GM12878 (cell line): ENCODE results near the gene LASP1. TPM values are rescaled to one million over a fixed set of nuclear protein-coding genes. Genes with fewer than 3 reads are reported as not detected.

Source experiments
- ATAC-seq: fragments of 200-7000 bp; cut with Tn5 transposase; 3 replicates; pipeline ENCODE4 v1.9.1; 2020; ENCODE audit warnings: mild to moderate bottlenecking, moderate library complexity
- BruUV-seq: library from RNA; stranded (reverse); fragments of 400-500 nt; replicated peaks from 2 replicates; lab custom pipeline; 2021; lab: Mats Ljungman, UMichigan
- CTCF ChIA-PET: fragments of 300-600 bp; sonication (Branson Sonifier 250); formaldehyde crosslinking; extraction: SDS; loops from one replicate; lab custom pipeline; 2021; ENCODE audit warnings: inconsistent platforms; lab: Yijun Ruan, JAX
- POLR2A ChIA-PET: fragments of 350-600 bp; formaldehyde crosslinking; extraction: SDS; loops from one replicate; lab custom pipeline; 2021; ENCODE audit warnings: inconsistent platforms; lab: Charles Lee
- RAD21 ChIA-PET: fragments of 300-600 bp; sonication (Branson Sonifier 250); formaldehyde crosslinking; loops from one replicate; lab custom pipeline; 2023; ENCODE audit warnings: antibody characterized with exemption; ENCODE audit not compliant: unreplicated experiment; lab: Charles Lee
- SMC1A ChIA-PET: fragments of 300-600 bp; sonication (Branson Sonifier 250); formaldehyde crosslinking; loops from one replicate; lab custom pipeline; 2023; ENCODE audit not compliant: unreplicated experiment, uncharacterized antibody; lab: Charles Lee
- DNase-seq: peaks from one replicate; pipeline ENCODE4 v3.0.0-alpha.2; 2011; ENCODE audit warnings: low read depth, low spot score
- FAIRE-seq: peaks from 3 replicates; lab custom pipeline; 2011; peaks lifted over from hg19 to GRCh38; lab: Jason Lieb, UNC
- H2AFZ ChIP-seq: 2 replicates; pipeline ENCODE4 v1.6.0; 2011; ENCODE audit warnings: low read depth, low read length, control low read depth; ENCODE audit not compliant: control insufficient read depth
- H3K27ac ChIP-seq: 2 replicates; pipeline ENCODE4 v1.5.1; 2011; ENCODE audit warnings: control low read depth; ENCODE audit not compliant: control insufficient read depth, insufficient read depth
- H3K27me3 ChIP-seq, 2 experiments: replicated peaks in 1 of 2; 2 replicates each; pipeline versions ENCODE4 v1.6.0 to v1.6.1; 2011; ENCODE audit warnings: low read length in 1 of 2; ENCODE audit not compliant: control insufficient read depth in 2 of 2, insufficient read depth in 2 of 2
- H3K36me3 ChIP-seq, 2 experiments: 2 replicates each; pipeline ENCODE4 v1.5.1; 2011; ENCODE audit warnings: low read length in 1 of 2; ENCODE audit not compliant: control insufficient read depth in 2 of 2, insufficient read depth in 2 of 2
- H3K4me1 ChIP-seq: 2 replicates; pipeline ENCODE4 v1.6.1; 2011; ENCODE audit warnings: mild to moderate bottlenecking, low read length, moderate library complexity, mixed read lengths; ENCODE audit not compliant: control insufficient read depth, insufficient read depth
- H3K4me2 ChIP-seq: 2 replicates; pipeline ENCODE4 v1.6.0; 2011; ENCODE audit warnings: control low read depth; ENCODE audit not compliant: control insufficient read depth, insufficient read depth
- H3K4me3 ChIP-seq: fragments of 200-600 bp; sonication (generic); 2 replicates; pipeline ENCODE4 v1.5.1; 2016
- H3K79me2 ChIP-seq: 2 replicates; pipeline ENCODE4 v1.6.0; 2011; ENCODE audit warnings: low read length; ENCODE audit not compliant: control insufficient read depth, insufficient read depth
- H3K9ac ChIP-seq: 2 replicates; pipeline ENCODE4 v1.8.0; 2011; ENCODE audit warnings: low read length, control low read depth, mixed read lengths; ENCODE audit not compliant: control insufficient read depth, insufficient read depth
- H3K9me3 ChIP-seq: replicated peaks from 3 replicates; pipeline ENCODE4 v1.5.1; 2011; ENCODE audit warnings: mild to moderate bottlenecking, low read length; ENCODE audit not compliant: control insufficient read depth, insufficient read depth
- H4K20me1 ChIP-seq: 2 replicates; pipeline ENCODE4 v1.6.0; 2011; ENCODE audit not compliant: control insufficient read depth, insufficient read depth
- CBFB ChIP-seq: IDR thresholded peaks from 2 replicates; pipeline ENCODE4 v1.6.1; 2016; ENCODE audit warnings: antibody characterized with exemption, low read depth
- HDAC2 ChIP-seq: fragments of 200-600 bp; sonication (generic); IDR thresholded peaks from 2 replicates; pipeline ENCODE4 v1.6.1; 2017
- RAD21 ChIP-seq: IDR thresholded peaks from 2 replicates; pipeline ENCODE4 v1.6.1; 2011; ENCODE audit warnings: mild to moderate bottlenecking, low read depth, low read length, moderate library complexity; ENCODE audit not compliant: insufficient read depth
- SMARCA5 ChIP-seq: fragments of 450-650 bp; IDR thresholded peaks from 2 replicates; pipeline ENCODE4 v1.6.1; 2017; ENCODE audit warnings: mild to moderate bottlenecking
- SREBF2 ChIP-seq: IDR thresholded peaks from 2 replicates; pipeline ENCODE4 v1.6.1; 2012; ENCODE audit warnings: mild to moderate bottlenecking, low read length
- YY1 ChIP-seq: IDR thresholded peaks from 2 replicates; pipeline ENCODE4 v1.6.1; 2011; ENCODE audit warnings: low read depth, mild to moderate bottlenecking, low read length
- ZBTB11 ChIP-seq: fragments of 450-650 bp; formaldehyde crosslinking; IDR thresholded peaks from 2 replicates; pipeline ENCODE4 v1.5.0; 2022; ENCODE audit warnings: mild to moderate bottlenecking, missing genetic modification characterization
- ZBTB4 ChIP-seq: fragments of 450-650 bp; formaldehyde crosslinking; IDR thresholded peaks from 2 replicates; pipeline ENCODE4 v1.4.0; 2022; ENCODE audit warnings: mild to moderate bottlenecking, moderate library complexity
- ZNF274 ChIP-seq: IDR thresholded peaks from one replicate; pipeline ENCODE4 v1.8.0; 2011; ENCODE audit not compliant: insufficient read length, insufficient read depth
- WGBS: methylation state at CpG from one replicate; pipeline ENCODE4 v1.1.6; 2016; ENCODE audit warnings: low lambda C conversion rate; ENCODE audit not compliant: insufficient replicate concordance, insufficient coverage; ENCODE audit errors: missing lambda C conversion rate; 5-methylcytosine and 5-hydroxymethylcytosine counted together
- in situ Hi-C: fragments of 300-500 bp; cut with MboI; formaldehyde crosslinking; loops from 9 replicates; pipeline ENCODE4 v1.14.3; 2018; ENCODE audit warnings: mixed read lengths
- intact Hi-C: fragments of 100-400 bp; cut with micrococcal nuclease; formaldehyde crosslinking; loops from one replicate; pipeline ENCODE4 v1.14.2; 2022; ENCODE audit not compliant: unreplicated experiment
- polyA plus RNA-seq, 11 experiments: library from polyadenylated mRNA; depleted of rRNA in 4 of 11; unstranded in 6 of 11; stranded (reverse) in 5 of 11; fragments of >200 nt; fragmentation: Nextera tagmentation in 4 of 11; fragmentation: Illumina TruSeq in 1 of 11; extraction: Ambion mirVana in 4 of 11; extraction: Trizol in 1 of 11; gene quantifications; 1 replicate in 1 of 11; 2 replicates in 10 of 11; pipeline versions ENCODE4 v1.2.1 to v1.2.3, GENCODE V29; 2011 to 2016; ENCODE audit warnings: inconsistent platforms in 2 of 11, missing spikeins in 2 of 11, low read depth in 1 of 11
- total RNA-seq, 4 experiments: library from RNA; depleted of rRNA in 3 of 4; stranded (reverse); fragments of >200 nt in 3 of 4; fragmentation: Illumina TruSeq in 1 of 4; extraction: Trizol in 1 of 4; gene quantifications; 2 replicates each; pipeline versions ENCODE4 v1.2.1 to v1.2.3, GENCODE V29; 2013 to 2021
- TF ChIP-seq, protein P1 (sequence below): fragments of 450-650 bp; IDR thresholded peaks from 2 replicates; pipeline ENCODE4 v1.6.1; 2017; ENCODE audit warnings: mild to moderate bottlenecking, moderate library complexity
- TF ChIP-seq, protein P2 (sequence below): IDR thresholded peaks from 2 replicates; pipeline ENCODE4 v1.6.1; 2011; ENCODE audit warnings: borderline replicate concordance, low read depth, mild to moderate bottlenecking, moderate library complexity, low read length; ENCODE audit not compliant: insufficient read depth, poor library complexity, severe bottlenecking

Gene LASP1
- total and polyA plus RNA-seq, 10 of the 15 experiments (the other 5 are each of a cell fraction or from before 2014, with no cell fraction given), result 21.0 to 114 (median 59.3) TPM

DNA sequence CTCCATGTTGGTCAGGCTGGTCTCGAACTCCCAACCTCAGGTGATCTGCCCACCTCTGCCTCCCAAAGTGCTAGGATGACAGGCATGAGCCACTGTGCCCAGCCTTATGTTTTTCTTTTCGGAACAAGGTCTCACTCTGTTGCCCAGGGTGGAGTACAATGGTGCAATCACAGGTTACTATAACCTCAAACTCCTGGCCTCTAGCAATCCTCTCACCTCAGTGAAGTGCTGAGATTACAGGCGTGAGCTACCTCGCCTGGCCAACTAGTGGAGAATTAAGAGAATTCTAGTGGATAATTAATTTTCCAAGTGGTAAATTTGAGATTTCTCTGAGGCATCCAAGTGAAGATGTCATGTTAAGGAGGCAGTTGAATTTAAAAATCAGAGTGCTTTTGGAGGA, 100.3 kb downstream of the LASP1 start:
- Histone ChIP-seq H3K4me1 (no peaks in the 10 kb centered on the region), H3K27me3 (no peaks in the 10 kb centered on the region; a peak in 1 of 4 replicates), H3K4me2 (no peak overlapping the region), H3K79me2 (no peaks in the 10 kb centered on the region), H4K20me1 (no peaks in the 10 kb centered on the region), H3K36me3 (no peaks in the 10 kb centered on the region), H2AFZ (no peak overlapping the region), H3K9me3 (no peaks in the 10 kb centered on the region), H3K27ac (no peak overlapping the region), H3K9ac (no peak overlapping the region), H3K4me3 (no peak overlapping the region)
- SMC1A ChIA-PET, result no interaction called here
- FAIRE-seq, result no peak
- POLR2A ChIA-PET, result no interaction called here
- CTCF ChIA-PET, result no interaction called here
- intact Hi-C loops, result no loop called here
- in situ Hi-C loops, result no loop called here
- RAD21 ChIA-PET, result interaction anchor here (0.6 kb wide), 1 partner anchor 183 kb away, joined by 3 read pairs; no protein-coding TSS in a partner anchor
- WGBS, result 36% methylated on average over 4 of the region's 4 CpGs
- BruUV-seq, result no TSS peak
- DNase-seq, result no peak
- ATAC-seq, result no peak
- TF ChIP-seq, protein P1, sequence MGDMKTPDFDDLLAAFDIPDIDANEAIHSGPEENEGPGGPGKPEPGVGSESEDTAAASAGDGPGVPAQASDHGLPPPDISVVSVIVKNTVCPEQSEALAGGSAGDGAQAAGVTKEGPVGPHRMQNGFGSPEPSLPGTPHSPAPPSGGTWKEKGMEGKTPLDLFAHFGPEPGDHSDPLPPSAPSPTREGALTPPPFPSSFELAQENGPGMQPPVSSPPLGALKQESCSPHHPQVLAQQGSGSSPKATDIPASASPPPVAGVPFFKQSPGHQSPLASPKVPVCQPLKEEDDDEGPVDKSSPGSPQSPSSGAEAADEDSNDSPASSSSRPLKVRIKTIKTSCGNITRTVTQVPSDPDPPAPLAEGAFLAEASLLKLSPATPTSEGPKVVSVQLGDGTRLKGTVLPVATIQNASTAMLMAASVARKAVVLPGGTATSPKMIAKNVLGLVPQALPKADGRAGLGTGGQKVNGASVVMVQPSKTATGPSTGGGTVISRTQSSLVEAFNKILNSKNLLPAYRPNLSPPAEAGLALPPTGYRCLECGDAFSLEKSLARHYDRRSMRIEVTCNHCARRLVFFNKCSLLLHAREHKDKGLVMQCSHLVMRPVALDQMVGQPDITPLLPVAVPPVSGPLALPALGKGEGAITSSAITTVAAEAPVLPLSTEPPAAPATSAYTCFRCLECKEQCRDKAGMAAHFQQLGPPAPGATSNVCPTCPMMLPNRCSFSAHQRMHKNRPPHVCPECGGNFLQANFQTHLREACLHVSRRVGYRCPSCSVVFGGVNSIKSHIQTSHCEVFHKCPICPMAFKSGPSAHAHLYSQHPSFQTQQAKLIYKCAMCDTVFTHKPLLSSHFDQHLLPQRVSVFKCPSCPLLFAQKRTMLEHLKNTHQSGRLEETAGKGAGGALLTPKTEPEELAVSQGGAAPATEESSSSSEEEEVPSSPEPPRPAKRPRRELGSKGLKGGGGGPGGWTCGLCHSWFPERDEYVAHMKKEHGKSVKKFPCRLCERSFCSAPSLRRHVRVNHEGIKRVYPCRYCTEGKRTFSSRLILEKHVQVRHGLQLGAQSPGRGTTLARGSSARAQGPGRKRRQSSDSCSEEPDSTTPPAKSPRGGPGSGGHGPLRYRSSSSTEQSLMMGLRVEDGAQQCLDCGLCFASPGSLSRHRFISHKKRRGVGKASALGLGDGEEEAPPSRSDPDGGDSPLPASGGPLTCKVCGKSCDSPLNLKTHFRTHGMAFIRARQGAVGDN, result no peak
- TF ChIP-seq, protein P2, sequence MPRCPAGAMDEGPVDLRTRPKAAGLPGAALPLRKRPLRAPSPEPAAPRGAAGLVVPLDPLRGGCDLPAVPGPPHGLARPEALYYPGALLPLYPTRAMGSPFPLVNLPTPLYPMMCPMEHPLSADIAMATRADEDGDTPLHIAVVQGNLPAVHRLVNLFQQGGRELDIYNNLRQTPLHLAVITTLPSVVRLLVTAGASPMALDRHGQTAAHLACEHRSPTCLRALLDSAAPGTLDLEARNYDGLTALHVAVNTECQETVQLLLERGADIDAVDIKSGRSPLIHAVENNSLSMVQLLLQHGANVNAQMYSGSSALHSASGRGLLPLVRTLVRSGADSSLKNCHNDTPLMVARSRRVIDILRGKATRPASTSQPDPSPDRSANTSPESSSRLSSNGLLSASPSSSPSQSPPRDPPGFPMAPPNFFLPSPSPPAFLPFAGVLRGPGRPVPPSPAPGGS, result no peak
- TF ChIP-seq ZBTB11 (CRISPR knock-in tag) (no peak), YY1 (no peak), CBFB (no peak), SMARCA5 (no peak), HDAC2 (no peak), RAD21 (no peak), ZNF274 (no peak), ZBTB4 (no peak), SREBF2 (no peak)
